Heart left ventricle (tissue), 16 donors: ENCODE results near the gene MRE11. TPM values are rescaled to one million over a fixed set of nuclear protein-coding genes. Genes with fewer than 3 reads are reported as not detected.

Source experiments
- ATAC-seq, 4 donors: fragments of 200-7000 bp; cut with Tn5 transposase; one replicate each; pipeline ENCODE4 v1.9.1; 2020 to 2022; ENCODE audit warnings: moderate library complexity in 4 of 4, mild to moderate bottlenecking in 3 of 4, moderate number of reproducible peaks in 1 of 4
- DNase-seq, 5 donors: peaks; one replicate each; pipeline ENCODE4 v3.0.0-alpha.2; 2020
- H3K27ac ChIP-seq, 12 donors: fragments of 200-600 bp; sonication (generic) in 4 of 12; one replicate each; pipeline versions ENCODE4 v1.5.0 to v1.8.0; 2016 to 2022; ENCODE audit warnings: mild to moderate bottlenecking in 2 of 12
- H3K27me3 ChIP-seq, 9 donors: fragments of 200-600 bp; sonication (generic) in 2 of 9; one replicate each; pipeline versions ENCODE4 v1.5.1 to v1.8.0; 2016 to 2022; ENCODE audit warnings: mild to moderate bottlenecking in 3 of 9
- H3K36me3 ChIP-seq, 9 donors: fragments of 200-600 bp; sonication (generic) in 2 of 9; one replicate each; pipeline versions ENCODE4 v1.5.0 to v1.8.0; 2018 to 2022; ENCODE audit warnings: mild to moderate bottlenecking in 2 of 9
- H3K4me1 ChIP-seq, 12 donors: fragments of 200-600 bp; sonication (generic) in 4 of 12; one replicate each; pipeline versions ENCODE4 v1.5.0 to v1.8.0; 2016 to 2022; ENCODE audit warnings: mild to moderate bottlenecking in 3 of 12
- H3K4me3 ChIP-seq, 12 donors: fragments of 200-600 bp; sonication (generic) in 4 of 12; one replicate each; pipeline versions ENCODE4 v1.5.0 to v1.8.0; 2017 to 2022; ENCODE audit warnings: mild to moderate bottlenecking in 9 of 12, moderate library complexity in 4 of 12
- H3K9me3 ChIP-seq, 12 donors: fragments of 200-600 bp; sonication (generic) in 4 of 12; one replicate each; pipeline versions ENCODE4 v1.5.0 to v1.8.0; 2016 to 2022; ENCODE audit warnings: mild to moderate bottlenecking in 1 of 12
- CTCF ChIP-seq, 12 donors: fragments of 200-600 bp; sonication (generic) in 4 of 12; IDR thresholded peaks; one replicate each; pipeline versions ENCODE4 v1.5.0 to v1.8.0; 2018 to 2022; ENCODE audit warnings: antibody characterized with exemption in 12 of 12, mild to moderate bottlenecking in 5 of 12
- POLR2A ChIP-seq, 2 donors: fragments of 450-650 bp; IDR thresholded peaks; one replicate each; pipeline ENCODE4 v1.6.1; 2017; ENCODE audit warnings: antibody characterized with exemption in 2 of 2, mild to moderate bottlenecking in 2 of 2, moderate library complexity in 2 of 2
- WGBS, 4 donors: extraction: QIAGEN DNeasy Blood & Tissue Kit in 2 of 4; methylation state at CpG; one replicate each; pipeline versions ENCODE4 v1.1.5 to v1.1.7; 2013 to 2018; 5-methylcytosine and 5-hydroxymethylcytosine counted together
- intact Hi-C, 10 donors: fragments of 100-400 bp; cut with DNase I; formaldehyde crosslinking; loops; one replicate each; pipeline versions ENCODE4 v1.11.1 to v1.14.2; 2022
- polyA plus RNA-seq, 2 donors: library from polyadenylated mRNA; stranded (reverse); fragments of 200-250 nt; gene quantifications; one replicate each; pipeline ENCODE4 v1.2.3, GENCODE V29; 2013
- total RNA-seq, 9 donors: library from RNA; depleted of rRNA in 2 of 9; stranded (reverse); fragments of >200 nt in 2 of 9; fragmentation: NEBNext Ultra II Directional in 3 of 9; extraction: Animal tissue kit (Norgen Biotek cat#: 25700) in 3 of 9; gene quantifications; one replicate each; pipeline versions ENCODE4 v1.1.0 to v1.2.4, GENCODE V29; 2016 to 2023
- donor health status: ischemic (EF 13 %, LVEDD 7.1; RV severe dilation, severe dysfunction).
- donor health status: healthy with polysubstance abuse.
- donor health status: DM: no; HTN: yes; CAD: no.
- donor health status: DM: no; HTN: no; CAD: no.
- donor health status: ischemic (EF 25% LVEDD 6.9; RV normal size, moderate dysfunction).
- donor health status: ischemic (EF 25% LVEDD 5.7; RV mildly dilated, moderate dysfunction).
- donor health status: healthy.
- donor health status: DM: yes; HTN: yes; CAD: no.
- donor health status: ischemic (EF 35%, LVEDD 5.7; RV mildly dilated, moderate dysfunction).
- donor health status: nonischemic (EF 11% LVEDD 7.7; RV severe dilation, severe dysfunction).
- donor health status: DM: yes; HTN: yes; CAD: no.
- donor health status: PGD.
- donor health status: ischemic (EF 29% LVEDD 5.4; RV normal size, mild dysfunction).
- donor health status: nonischemic (EF 23%, LVEDD 6.1; RV moderate dilation, normal function).

The MRE11 gene
- total and polyA plus RNA-seq, 11 donors = 1.9 to 12.3 (median 7.9) TPM

- no peak overlapping the region for H3K4me3 ChIP-seq
- DNase-seq (no peak), ATAC-seq (no peak)
- H3K36me3 ChIP-seq = no peaks in the 10 kb centered on the region
- TF ChIP-seq POLR2A (IDR thresholded peaks at IDR 0.05) = no peak
- peaks cover 0 to 5% (median 0%) of the 10 kb centered on the region in 9 donors for H3K27me3 ChIP-seq
- no peak overlapping the region for H3K27ac ChIP-seq
- intact Hi-C loops = no loop called here
- peaks cover 0 to 21% (median 0%) of the 10 kb centered on the region in 12 donors for H3K4me1 ChIP-seq
- H3K9me3 ChIP-seq = no peaks in the 10 kb centered on the region
Observed at GRCh38 chr11:94528551-94528950, 34.9 kb upstream of the MRE11 start.

- H3K27ac ChIP-seq = no peak overlapping the region
- peaks cover 0 to 18% (median 0%) of the 10 kb centered on the region in 12 donors for H3K4me1 ChIP-seq
- no peaks in the 10 kb centered on the region for H3K36me3 ChIP-seq
- 77 to 88% (median 79%) methylated on average over 4 of the region's 4 CpGs for WGBS, 4 donors
- DNase-seq (no peak), ATAC-seq (no peak)
- no peaks in the 10 kb centered on the region for H3K9me3 ChIP-seq
- H3K4me3 ChIP-seq = no peak overlapping the region
- H3K27me3 ChIP-seq = peaks cover 0 to 5% (median 0%) of the 10 kb centered on the region in 9 donors
- intact Hi-C loops = no loop called here
- no peak for TF ChIP-seq POLR2A (IDR thresholded peaks at IDR 0.05)
- no peak for TF ChIP-seq CTCF (IDR thresholded peaks at IDR 0.05)
Observed at GRCh38 chr11:94526645-94527438, 33.2 kb upstream of the MRE11 start.

- no peaks in the 10 kb centered on the region for H3K36me3 ChIP-seq
- peaks cover 0 to 5% (median 0%) of the 10 kb centered on the region in 9 donors for H3K27me3 ChIP-seq
- intact Hi-C loops = no loop called here
- peaks cover 0 to 18% (median 0%) of the 10 kb centered on the region in 12 donors for H3K4me1 ChIP-seq
- WGBS, 4 donors = 35 to 44% (median 39%) methylated on average over 5 of the region's 5 CpGs
- H3K9me3 ChIP-seq = no peaks in the 10 kb centered on the region
- DNase-seq = peak; percentile 43 to 83 (median 58)
- no peak overlapping the region for H3K4me3 ChIP-seq
- no peak for ATAC-seq
- H3K27ac ChIP-seq = no peak overlapping the region
- TF ChIP-seq POLR2A (IDR thresholded peaks at IDR 0.05) = no peak
- no peak for TF ChIP-seq CTCF (IDR thresholded peaks at IDR 0.05)
Observed at GRCh38 chr11:94525546-94526324, 32.1 kb upstream of the MRE11 start.

GRCh38 chr11:94524341-94524740 lies 30.7 kb upstream of the MRE11 start:
- Histone ChIP-seq H3K27me3 (peaks cover 0 to 5% (median 0%) of the 10 kb centered on the region in 9 donors), H3K9me3 (no peaks in the 10 kb centered on the region), H3K4me1 (peaks cover 0 to 21% (median 0%) of the 10 kb centered on the region in 12 donors), H3K27ac (no peak overlapping the region), H3K36me3 (no peaks in the 10 kb centered on the region), H3K4me3 (no peak overlapping the region)
- DNase-seq = no peak
- WGBS, 4 donors = 81 to 92% (median 88%) methylated on average over 1 of the region's 1 CpG
- intact Hi-C loops = loop anchor here in 5 of 10 donors (5.0 kb wide), 3 partner anchors 33 to 78 kb away; no protein-coding TSS in a partner anchor
- no peak for ATAC-seq
- no peak for TF ChIP-seq POLR2A (IDR thresholded peaks at IDR 0.05)
- no peak for TF ChIP-seq CTCF (IDR thresholded peaks at IDR 0.05)
